K562 (cell line): ENCODE data around the gene TYSND1. TPM values are rescaled to one million over a fixed set of nuclear protein-coding genes. Genes with fewer than 3 reads are reported as not detected.
A peak's percentile ranks its signal among the peaks of the same experiment; 100 is the strongest.

Experiments
- BRD9 ChIP-seq: fragments of 450-650 bp; IDR thresholded peaks from 2 replicates; pipeline ENCODE4 v1.6.1; 2018; ENCODE audit warnings: low read depth; ENCODE audit not compliant: partially characterized antibody
- CEBPB ChIP-seq: fragments of 450-650 bp; IDR thresholded peaks from 2 replicates; pipeline ENCODE4 v1.6.1; 2016; ENCODE audit warnings: missing genetic modification characterization, missing compliant biosample characterization
- CEBPG ChIP-seq, 3 experiments: fragments of 200-800 bp in 1 of 3; sonication (Bioruptor generic) in 1 of 3; sonication (generic) in 1 of 3; formaldehyde crosslinking in 1 of 3; IDR thresholded peaks in 2 of 3; conservative IDR thresholded peaks in 1 of 3; 2 replicates each; pipeline versions ENCODE4 v1.6.1 to v1.8.0; 2016 to 2022; ENCODE audit warnings: missing compliant biosample characterization in 2 of 3, missing genetic modification characterization in 2 of 3, mild to moderate bottlenecking in 1 of 3, missing genetic modification reagents in 1 of 3
- IFI16 ChIP-seq: fragments of 250-450 bp; sonication (Bioruptor Pico); IDR thresholded peaks from 2 replicates; pipeline ENCODE4 v2.1.2; 2022; ENCODE audit warnings: mild to moderate bottlenecking, inconsistent platforms
- MEIS2 ChIP-seq: fragments of 450-650 bp; IDR thresholded peaks from 2 replicates; pipeline ENCODE4 v1.6.1; 2014; ENCODE audit warnings: mild to moderate bottlenecking; ENCODE audit not compliant: partially characterized antibody
- MTA3 ChIP-seq: fragments of 450-650 bp; formaldehyde crosslinking; IDR thresholded peaks from 2 replicates; pipeline ENCODE4 v1.6.1; 2017; ENCODE audit warnings: mild to moderate bottlenecking, borderline replicate concordance
- NR1H2 ChIP-seq: sonication (generic); formaldehyde crosslinking; IDR thresholded peaks from 2 replicates; pipeline ENCODE4 v1.4.0; 2020; ENCODE audit warnings: mild to moderate bottlenecking, missing genetic modification reagents
- ZNF217 ChIP-seq: sonication (generic); formaldehyde crosslinking; IDR thresholded peaks from 2 replicates; pipeline ENCODE4 v1.8.0; 2022; ENCODE audit warnings: mild to moderate bottlenecking, missing genetic modification reagents
- ZNF239 ChIP-seq: fragments of 250-450 bp; sonication (Bioruptor Pico); IDR thresholded peaks from 2 replicates; pipeline ENCODE4 v1.4.0; 2020; ENCODE audit warnings: mild to moderate bottlenecking
- polyA plus RNA-seq, 8 experiments: library from polyadenylated mRNA; depleted of rRNA in 4 of 8; stranded (reverse) in 5 of 8; unstranded in 3 of 8; fragments of >200 nt; fragmentation: Nextera tagmentation in 2 of 8; fragmentation: Illumina TruSeq in 1 of 8; extraction: Ambion mirVana in 2 of 8; extraction: Trizol in 1 of 8; gene quantifications; 2 replicates each; pipeline versions ENCODE4 v1.2.1 to v1.2.3, GENCODE V29; 2011 to 2014; ENCODE audit warnings: inconsistent platforms in 1 of 8, missing spikeins in 1 of 8
- total RNA-seq, 7 experiments: library from RNA; depleted of rRNA in 6 of 7; stranded (reverse); fragments of >200 nt in 6 of 7; fragmentation: Illumina TruSeq in 2 of 7; extraction: Trizol in 2 of 7; gene quantifications; 2 replicates each; pipeline versions ENCODE4 v1.2.1 to v1.2.3, GENCODE V29; 2011 to 2021; ENCODE audit warnings: low replicate concordance in 1 of 7
- TF ChIP-seq, protein P1 (sequence below): fragments of 200-800 bp; sonication (Bioruptor generic); IDR thresholded peaks from 2 replicates; pipeline ENCODE4 v1.6.1; 2016; ENCODE audit warnings: missing genetic modification characterization, missing compliant biosample characterization
- TF ChIP-seq, protein P2 (sequence below): fragments of 450-650 bp; formaldehyde crosslinking; IDR thresholded peaks from 2 replicates; pipeline ENCODE4 v1.4.0; 2020; ENCODE audit warnings: mild to moderate bottlenecking, moderate library complexity
- TF ChIP-seq, protein P3 (sequence below): fragments of 250-450 bp; sonication (Bioruptor Pico); IDR thresholded peaks from 2 replicates; pipeline ENCODE4 v1.5.1; 2021; ENCODE audit warnings: mild to moderate bottlenecking
- TF ChIP-seq, protein P4 (sequence below): fragments of 450-650 bp; conservative IDR thresholded peaks from 2 replicates; pipeline ENCODE4 v1.6.1; 2016; ENCODE audit warnings: missing genetic modification characterization, low read depth, mild to moderate bottlenecking, control low read depth, missing compliant biosample characterization

TYSND1 gene
- total and polyA plus RNA-seq, 9 of the 15 experiments (the other 6 are each of a cell fraction or from before 2014, with no cell fraction given) = 0.60 to 2.0 (median 1.3) TPM

DNA sequence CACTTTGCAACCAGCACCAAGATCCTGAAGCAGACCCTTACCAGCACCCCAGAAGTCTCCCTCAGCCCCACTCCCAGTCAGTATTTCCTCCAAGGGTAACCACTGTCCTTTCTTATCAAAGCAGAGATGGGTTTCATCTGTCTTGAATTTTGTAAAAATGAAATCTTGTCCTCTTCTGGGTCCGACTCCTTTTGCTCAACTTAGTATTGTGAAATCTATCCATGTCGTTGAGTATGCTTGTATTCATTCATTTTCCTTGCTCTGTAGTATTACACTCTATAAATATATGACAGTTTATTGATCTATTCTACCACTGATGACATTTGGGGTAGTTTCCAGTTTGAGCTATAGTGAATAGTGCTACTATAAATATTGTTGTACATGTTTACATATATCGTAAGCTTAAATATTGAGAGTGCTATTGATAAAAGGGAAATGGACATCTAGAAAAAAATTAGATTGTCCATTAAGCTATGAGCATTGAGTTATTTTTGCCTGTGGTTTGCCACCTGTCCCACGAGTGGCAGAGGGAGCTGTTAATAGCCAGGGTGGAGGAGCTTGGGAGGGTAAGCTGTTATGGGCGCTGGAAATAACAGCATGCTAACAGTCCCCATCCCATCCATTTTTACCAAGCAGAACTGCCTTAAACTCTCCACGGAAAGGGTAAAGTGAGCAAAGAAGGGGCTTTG lies 50.3 kb downstream of the TYSND1 start (continued):
- TF ChIP-seq IFI16 = no peak
- TF ChIP-seq BRD9 = no peak
- TF ChIP-seq, protein P1, sequence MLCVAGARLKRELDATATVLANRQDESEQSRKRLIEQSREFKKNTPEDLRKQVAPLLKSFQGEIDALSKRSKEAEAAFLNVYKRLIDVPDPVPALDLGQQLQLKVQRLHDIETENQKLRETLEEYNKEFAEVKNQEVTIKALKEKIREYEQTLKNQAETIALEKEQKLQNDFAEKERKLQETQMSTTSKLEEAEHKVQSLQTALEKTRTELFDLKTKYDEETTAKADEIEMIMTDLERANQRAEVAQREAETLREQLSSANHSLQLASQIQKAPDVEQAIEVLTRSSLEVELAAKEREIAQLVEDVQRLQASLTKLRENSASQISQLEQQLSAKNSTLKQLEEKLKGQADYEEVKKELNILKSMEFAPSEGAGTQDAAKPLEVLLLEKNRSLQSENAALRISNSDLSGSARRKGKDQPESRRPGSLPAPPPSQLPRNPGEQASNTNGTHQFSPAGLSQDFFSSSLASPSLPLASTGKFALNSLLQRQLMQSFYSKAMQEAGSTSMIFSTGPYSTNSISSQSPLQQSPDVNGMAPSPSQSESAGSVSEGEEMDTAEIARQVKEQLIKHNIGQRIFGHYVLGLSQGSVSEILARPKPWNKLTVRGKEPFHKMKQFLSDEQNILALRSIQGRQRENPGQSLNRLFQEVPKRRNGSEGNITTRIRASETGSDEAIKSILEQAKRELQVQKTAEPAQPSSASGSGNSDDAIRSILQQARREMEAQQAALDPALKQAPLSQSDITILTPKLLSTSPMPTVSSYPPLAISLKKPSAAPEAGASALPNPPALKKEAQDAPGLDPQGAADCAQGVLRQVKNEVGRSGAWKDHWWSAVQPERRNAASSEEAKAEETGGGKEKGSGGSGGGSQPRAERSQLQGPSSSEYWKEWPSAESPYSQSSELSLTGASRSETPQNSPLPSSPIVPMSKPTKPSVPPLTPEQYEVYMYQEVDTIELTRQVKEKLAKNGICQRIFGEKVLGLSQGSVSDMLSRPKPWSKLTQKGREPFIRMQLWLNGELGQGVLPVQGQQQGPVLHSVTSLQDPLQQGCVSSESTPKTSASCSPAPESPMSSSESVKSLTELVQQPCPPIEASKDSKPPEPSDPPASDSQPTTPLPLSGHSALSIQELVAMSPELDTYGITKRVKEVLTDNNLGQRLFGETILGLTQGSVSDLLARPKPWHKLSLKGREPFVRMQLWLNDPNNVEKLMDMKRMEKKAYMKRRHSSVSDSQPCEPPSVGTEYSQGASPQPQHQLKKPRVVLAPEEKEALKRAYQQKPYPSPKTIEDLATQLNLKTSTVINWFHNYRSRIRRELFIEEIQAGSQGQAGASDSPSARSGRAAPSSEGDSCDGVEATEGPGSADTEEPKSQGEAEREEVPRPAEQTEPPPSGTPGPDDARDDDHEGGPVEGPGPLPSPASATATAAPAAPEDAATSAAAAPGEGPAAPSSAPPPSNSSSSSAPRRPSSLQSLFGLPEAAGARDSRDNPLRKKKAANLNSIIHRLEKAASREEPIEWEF (CRISPR knock-in tag) = no peak
- TF ChIP-seq MTA3 = no peak
- no peak for TF ChIP-seq CEBPG (CRISPR knock-in tag; IDR thresholded peaks at IDR 0.05)
- peak; percentile 27 to 55; a peak in 2 of 4 replicates for TF ChIP-seq CEBPG (tag; conservative IDR thresholded peaks at IDR 0.05 in 1 of 2, IDR thresholded peaks at IDR 0.05 in 1 of 2)
- TF ChIP-seq, protein P2, sequence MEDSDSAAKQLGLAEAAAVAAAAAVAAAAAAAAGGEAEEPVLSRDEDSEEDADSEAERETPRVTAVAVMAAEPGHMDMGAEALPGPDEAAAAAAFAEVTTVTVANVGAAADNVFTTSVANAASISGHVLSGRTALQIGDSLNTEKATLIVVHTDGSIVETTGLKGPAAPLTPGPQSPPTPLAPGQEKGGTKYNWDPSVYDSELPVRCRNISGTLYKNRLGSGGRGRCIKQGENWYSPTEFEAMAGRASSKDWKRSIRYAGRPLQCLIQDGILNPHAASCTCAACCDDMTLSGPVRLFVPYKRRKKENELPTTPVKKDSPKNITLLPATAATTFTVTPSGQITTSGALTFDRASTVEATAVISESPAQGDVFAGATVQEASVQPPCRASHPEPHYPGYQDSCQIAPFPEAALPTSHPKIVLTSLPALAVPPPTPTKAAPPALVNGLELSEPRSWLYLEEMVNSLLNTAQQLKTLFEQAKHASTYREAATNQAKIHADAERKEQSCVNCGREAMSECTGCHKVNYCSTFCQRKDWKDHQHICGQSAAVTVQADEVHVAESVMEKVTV (CRISPR knock-in tag) = no peak
- TF ChIP-seq MEIS2 = no peak
- TF ChIP-seq CEBPB = peak; percentile 81
- no peak for TF ChIP-seq NR1H2 (CRISPR knock-in tag)
- TF ChIP-seq ZNF239 (CRISPR knock-in tag) = no peak
- TF ChIP-seq ZNF217 (CRISPR knock-in tag) = no peak
- TF ChIP-seq, protein P3, sequence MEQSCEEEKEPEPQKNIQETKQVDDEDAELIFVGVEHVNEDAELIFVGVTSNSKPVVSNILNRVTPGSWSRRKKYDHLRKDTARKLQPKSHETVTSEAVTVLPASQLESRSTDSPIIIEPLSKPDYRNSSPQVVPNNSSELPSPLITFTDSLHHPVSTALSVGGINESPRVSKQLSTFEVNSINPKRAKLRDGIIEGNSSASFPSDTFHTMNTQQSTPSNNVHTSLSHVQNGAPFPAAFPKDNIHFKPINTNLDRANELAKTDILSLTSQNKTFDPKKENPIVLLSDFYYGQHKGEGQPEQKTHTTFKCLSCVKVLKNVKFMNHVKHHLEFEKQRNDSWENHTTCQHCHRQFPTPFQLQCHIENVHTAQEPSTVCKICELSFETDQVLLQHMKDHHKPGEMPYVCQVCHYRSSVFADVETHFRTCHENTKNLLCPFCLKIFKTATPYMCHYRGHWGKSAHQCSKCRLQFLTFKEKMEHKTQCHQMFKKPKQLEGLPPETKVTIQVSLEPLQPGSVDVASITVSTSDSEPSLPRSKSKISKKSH = no peak
- TF ChIP-seq, protein P4, sequence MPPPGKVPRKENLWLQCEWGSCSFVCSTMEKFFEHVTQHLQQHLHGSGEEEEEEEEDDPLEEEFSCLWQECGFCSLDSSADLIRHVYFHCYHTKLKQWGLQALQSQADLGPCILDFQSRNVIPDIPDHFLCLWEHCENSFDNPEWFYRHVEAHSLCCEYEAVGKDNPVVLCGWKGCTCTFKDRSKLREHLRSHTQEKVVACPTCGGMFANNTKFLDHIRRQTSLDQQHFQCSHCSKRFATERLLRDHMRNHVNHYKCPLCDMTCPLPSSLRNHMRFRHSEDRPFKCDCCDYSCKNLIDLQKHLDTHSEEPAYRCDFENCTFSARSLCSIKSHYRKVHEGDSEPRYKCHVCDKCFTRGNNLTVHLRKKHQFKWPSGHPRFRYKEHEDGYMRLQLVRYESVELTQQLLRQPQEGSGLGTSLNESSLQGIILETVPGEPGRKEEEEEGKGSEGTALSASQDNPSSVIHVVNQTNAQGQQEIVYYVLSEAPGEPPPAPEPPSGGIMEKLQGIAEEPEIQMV (tag) = 0 out of 2 replicates have a peak, but pooled peaks have one; percentile 21
